AML-193 (cell line): Measurements from ENCODE around the gene RPL7A.
"Not testable (repeated sequence)": the region's sequence is repeated elsewhere in the genome, so short reads cannot be mapped to it uniquely, and the experiment has no call there.

Experiments used
- DNase-seq, 2 experiments: peaks; one replicate each; lab custom pipeline; 2025; lab: John Stamatoyannopoulos, UW

RPL7A gene

GRCh38 chr9:133347985-133348717 is at the start of gene RPL7A, which contains the start of gene MED22:
Gene RPL7A (plus strand): TSS chr9:133348218. CDS start chr9:133348244, 26 bp downstream.
Gene MED22 (minus strand): TSS chr9:133348131. CDS start chr9:133346662, 1,469 bp downstream.
- DNase-seq = peak; percentile 90 to 94

GRCh38 chr9:133299996-133300395 is 48.0 kb upstream of the RPL7A start:
- DNase-seq = not testable (repeated sequence)

- no peak for DNase-seq
These were observed 46.5 kb upstream of the RPL7A start for GRCh38 chr9:133301253-133302230.

- no peak for DNase-seq
These were observed 44.5 kb upstream of the RPL7A start for GRCh38 chr9:133303266-133304157.

GRCh38 chr9:133304158-133304470 is 43.9 kb upstream of the RPL7A start:
- DNase-seq = no peak

- no peak for DNase-seq
These were observed 43.3 kb upstream of the RPL7A start for GRCh38 chr9:133304477-133305377.

- DNase-seq = no peak
These were observed 42.3 kb upstream of the RPL7A start for GRCh38 chr9:133305731-133306130.

- DNase-seq = no peak
These were observed 41.5 kb upstream of the RPL7A start for GRCh38 chr9:133306242-133307204.

GRCh38 chr9:133307301-133307700 is 40.7 kb upstream of the RPL7A start:
- DNase-seq = no peak

- DNase-seq = no peak
These were observed 38.4 kb upstream of the RPL7A start for GRCh38 chr9:133309608-133310007.

GRCh38 chr9:133315997-133316396 is 32.0 kb upstream of the RPL7A start:
- no peak for DNase-seq

- not testable (repeated sequence) for DNase-seq
These were observed 30.5 kb upstream of the RPL7A start for GRCh38 chr9:133317551-133317950.

- DNase-seq = no peak
These were observed 27.6 kb upstream of the RPL7A start for GRCh38 chr9:133320421-133320881.

GRCh38 chr9:133321411-133321935 is 26.5 kb upstream of the RPL7A start:
- no peak for DNase-seq

GRCh38 chr9:133322701-133323100 is 25.3 kb upstream of the RPL7A start:
- no peak for DNase-seq

- DNase-seq = no peak
These were observed 24.8 kb upstream of the RPL7A start for GRCh38 chr9:133323211-133323610.

GRCh38 chr9:133323991-133324703 is 23.9 kb upstream of the RPL7A start:
- no peak for DNase-seq

GRCh38 chr9:133327021-133327420 is 21.0 kb upstream of the RPL7A start:
- not testable (repeated sequence) for DNase-seq
